ENCODE measurements around the gene KANTR. TPM values are rescaled to one million over a fixed set of nuclear protein-coding genes. Genes with fewer than 3 reads are reported as not detected.

KANTR gene
- total RNA-seq, 2 experiments from 2014 or later, result 11.5 to 11.6 TPM

DNA sequence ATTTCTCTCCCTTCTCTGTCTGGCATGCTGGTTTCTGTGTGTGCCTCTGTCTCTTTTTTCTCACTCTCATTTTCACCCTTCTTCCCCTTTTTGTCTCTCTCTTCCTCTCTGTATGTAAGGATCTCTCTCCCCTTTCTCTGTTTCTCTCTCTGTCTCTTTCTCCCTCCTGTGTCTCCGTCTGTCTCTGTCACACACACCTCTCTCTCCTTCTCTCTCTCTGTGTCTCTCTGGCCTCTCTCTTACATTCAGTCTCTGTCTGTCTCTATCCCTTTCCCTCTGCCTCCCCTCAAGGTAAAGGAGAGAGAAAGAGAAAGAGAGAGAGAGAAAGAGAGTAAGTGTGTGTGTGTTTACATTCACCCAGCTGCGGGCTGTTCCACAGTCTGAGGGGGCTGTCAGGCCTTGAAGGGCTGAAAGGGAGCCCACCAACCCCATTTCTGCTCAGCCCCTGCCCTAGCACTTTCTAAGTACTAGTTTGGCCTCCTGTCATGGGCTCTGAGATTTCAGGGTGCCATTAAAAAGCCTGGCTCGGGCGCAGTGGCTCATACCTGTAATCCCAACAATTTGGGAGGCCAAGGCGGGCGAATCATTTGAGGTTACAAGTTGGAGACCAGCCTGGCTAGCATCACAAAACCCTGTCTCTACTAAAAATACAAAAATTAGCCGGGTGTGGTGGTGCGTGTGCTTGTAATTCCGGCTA lies 21.4 kb upstream of the KANTR start:
- ATAC-seq (peak; percentile 28), DNase-seq (no peak)
- peak overlapping the region; percentile 69 for H3K27ac Mint-ChIP-seq
- H3K9me3 Mint-ChIP-seq (ENCODE audit: insufficient read depth), result no peaks in the 10 kb centered on the region
- H3K36me3 Mint-ChIP-seq (ENCODE audit: low read depth), result no peaks in the 10 kb centered on the region
- H3K27me3 Mint-ChIP-seq (ENCODE audit: low read depth), result no peaks in the 10 kb centered on the region
- peaks cover 12% of the 10 kb centered on the region for H3K4me1 Mint-ChIP-seq (ENCODE audit: low read depth)
- ChIA-PET CTCF (interaction anchor here (0.6 to 1.6 kb wide), 6 partner anchors 9 to 373 kb away, joined by 3 to 9 read pairs (median 3); partner anchors contain the start of gene TSPYL2), POLR2A (interaction anchor here (0.9 to 1.7 kb wide), 2 partner anchors 9 to 16 kb away, joined by 3 to 9 read pairs; partner anchors contain the start of gene TSPYL2)
- peak overlapping the region; percentile 84 for H3K4me3 Mint-ChIP-seq

DNA sequence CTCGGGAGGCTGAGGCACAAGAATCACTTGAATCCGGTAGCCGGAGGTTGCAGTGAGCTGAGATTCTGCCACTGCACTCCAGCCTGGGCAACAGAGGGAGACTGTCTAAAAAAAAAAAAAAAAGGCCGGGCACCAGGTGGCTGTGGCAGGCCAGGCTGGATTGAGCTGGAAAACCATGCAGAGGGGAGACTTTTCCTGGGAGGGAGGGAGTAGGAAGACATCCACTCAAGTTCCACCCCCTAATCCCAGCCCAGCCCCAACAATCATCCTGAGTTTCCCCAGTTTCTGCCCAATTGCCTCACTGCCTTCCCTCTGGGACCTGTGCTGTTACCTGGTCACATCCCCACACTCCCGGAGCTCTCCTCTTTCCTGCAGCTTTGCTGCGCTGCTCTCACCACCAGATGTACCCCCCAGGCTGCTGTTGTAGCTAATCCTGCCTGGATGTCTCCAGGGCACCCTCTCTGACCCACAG lies 20.8 kb upstream of the KANTR start:
- ATAC-seq, result no peak
- Mint-ChIP-seq H3K9me3 (ENCODE audit: insufficient read depth) (no peaks in the 10 kb centered on the region), H3K27ac (peak overlapping the region; percentile 43), H3K4me1 (ENCODE audit: low read depth) (peaks cover 12% of the 10 kb centered on the region), H3K36me3 (ENCODE audit: low read depth) (no peaks in the 10 kb centered on the region), H3K27me3 (ENCODE audit: low read depth) (no peaks in the 10 kb centered on the region), H3K4me3 (peak overlapping the region; percentile 31)
- ChIA-PET CTCF (interaction anchor here (0.6 to 1.3 kb wide), 2 partner anchors 9 to 15 kb away, joined by 3 to 4 read pairs; partner anchors contain the start of gene TSPYL2), POLR2A (interaction anchor here (1.7 kb wide), 1 partner anchor 9 kb away, joined by 9 read pairs; the partner anchor contains the start of gene TSPYL2)
- DNase-seq, result no peak

DNA sequence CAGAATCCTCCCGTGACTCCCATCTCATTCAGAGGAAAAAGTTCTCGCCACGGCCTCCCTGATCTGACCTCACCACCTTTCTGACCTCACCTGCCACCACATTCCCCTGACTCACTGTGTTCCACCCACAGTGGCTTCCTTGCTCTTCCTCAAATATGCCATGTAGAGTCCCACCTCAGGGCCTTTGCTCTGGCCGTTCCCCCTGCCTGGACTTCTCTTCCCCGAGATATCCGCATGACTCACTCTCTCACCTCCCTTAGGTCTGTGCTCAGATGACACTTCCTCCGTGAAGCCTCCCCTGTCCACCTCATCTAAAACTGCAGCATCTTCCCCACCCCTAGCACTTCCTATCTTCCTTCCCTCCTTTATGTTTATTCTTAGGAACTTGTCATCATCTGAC lies 18.9 kb upstream of the KANTR start:
- Mint-ChIP-seq H3K27me3 (ENCODE audit: low read depth) (no peaks in the 10 kb centered on the region), H3K4me3 (no peak overlapping the region), H3K9me3 (ENCODE audit: insufficient read depth) (no peaks in the 10 kb centered on the region), H3K27ac (no peak overlapping the region), H3K4me1 (ENCODE audit: low read depth) (peaks cover 12% of the 10 kb centered on the region), H3K36me3 (ENCODE audit: low read depth) (no peaks in the 10 kb centered on the region)
- no peak for DNase-seq
- ChIA-PET POLR2A (no interaction called here), CTCF (no interaction called here)
- peak; percentile 4 for ATAC-seq

DNA sequence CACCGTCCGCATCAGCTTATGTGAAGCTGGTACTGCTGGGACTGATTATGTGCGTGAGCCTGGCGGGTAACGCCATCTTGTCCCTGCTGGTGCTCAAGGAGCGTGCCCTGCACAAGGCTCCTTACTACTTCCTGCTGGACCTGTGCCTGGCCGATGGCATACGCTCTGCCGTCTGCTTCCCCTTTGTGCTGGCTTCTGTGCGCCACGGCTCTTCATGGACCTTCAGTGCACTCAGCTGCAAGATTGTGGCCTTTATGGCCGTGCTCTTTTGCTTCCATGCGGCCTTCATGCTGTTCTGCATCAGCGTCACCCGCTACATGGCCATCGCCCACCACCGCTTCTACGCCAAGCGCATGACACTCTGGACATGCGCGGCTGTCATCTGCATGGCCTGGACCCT lies 17.3 kb upstream of the KANTR start:
- POLR2A ChIA-PET, result no interaction called here
- H3K36me3 Mint-ChIP-seq (ENCODE audit: low read depth), result no peaks in the 10 kb centered on the region
- H3K4me1 Mint-ChIP-seq (ENCODE audit: low read depth), result peaks cover 15% of the 10 kb centered on the region

DNA sequence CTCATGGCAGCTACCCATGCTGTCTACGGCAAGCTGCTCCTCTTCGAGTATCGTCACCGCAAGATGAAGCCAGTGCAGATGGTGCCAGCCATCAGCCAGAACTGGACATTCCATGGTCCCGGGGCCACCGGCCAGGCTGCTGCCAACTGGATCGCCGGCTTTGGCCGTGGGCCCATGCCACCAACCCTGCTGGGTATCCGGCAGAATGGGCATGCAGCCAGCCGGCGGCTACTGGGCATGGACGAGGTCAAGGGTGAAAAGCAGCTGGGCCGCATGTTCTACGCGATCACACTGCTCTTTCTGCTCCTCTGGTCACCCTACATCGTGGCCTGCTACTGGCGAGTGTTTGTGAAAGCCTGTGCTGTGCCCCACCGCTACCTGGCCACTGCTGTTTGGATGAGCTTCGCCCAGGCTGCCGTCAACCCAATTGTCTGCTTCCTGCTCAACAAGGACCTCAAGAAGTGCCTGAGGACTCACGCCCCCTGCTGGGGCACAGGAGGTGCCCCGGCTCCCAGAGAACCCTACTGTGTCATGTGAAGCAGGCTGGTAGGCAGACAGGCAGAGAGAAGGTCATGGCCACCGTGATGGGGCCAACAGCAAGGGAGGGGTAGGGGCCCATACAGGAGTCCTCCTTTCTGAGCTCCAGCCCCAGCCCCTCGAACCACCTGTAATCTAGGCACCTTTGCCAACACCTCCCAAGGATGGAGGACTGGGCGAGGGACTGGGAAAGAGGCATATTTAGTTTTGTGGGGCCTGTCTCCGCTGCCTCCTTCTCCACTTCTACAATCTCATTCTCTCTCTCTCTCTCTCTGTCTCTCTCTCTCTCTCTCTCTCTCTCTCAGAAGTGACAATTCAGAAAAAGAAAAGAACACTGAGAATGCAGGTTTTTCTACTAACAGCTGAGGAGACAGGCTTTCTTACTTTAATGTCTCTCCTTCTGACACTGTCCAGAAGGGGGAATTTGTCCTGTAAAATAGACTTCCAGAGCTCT lies 16.4 kb upstream of the KANTR start:
- no peaks in the 10 kb centered on the region for H3K9me3 Mint-ChIP-seq (ENCODE audit: insufficient read depth)
- H3K36me3 Mint-ChIP-seq (ENCODE audit: low read depth), result no peaks in the 10 kb centered on the region
- no peaks in the 10 kb centered on the region for H3K27me3 Mint-ChIP-seq (ENCODE audit: low read depth)
- no peak for ATAC-seq
- no peak for DNase-seq
- H3K4me3 Mint-ChIP-seq, result no peak overlapping the region
- POLR2A ChIA-PET, result interaction anchor here (0.6 to 1.0 kb wide), 2 partner anchors 81 to 148 kb away, joined by 3 read pairs; no protein-coding TSS in a partner anchor
- CTCF ChIA-PET, result interaction anchor here (0.7 kb wide), 1 partner anchor 64 kb away, joined by 3 read pairs; no protein-coding TSS in a partner anchor
- H3K27ac Mint-ChIP-seq, result no peak overlapping the region
- peaks cover 9% of the 10 kb centered on the region for H3K4me1 Mint-ChIP-seq (ENCODE audit: low read depth)

More for the DNA sequence above, 17.3 kb upstream of the KANTR start:
- no peak for ATAC-seq
- DNase-seq, result no peak
- no peaks in the 10 kb centered on the region for H3K27me3 Mint-ChIP-seq (ENCODE audit: low read depth)
- H3K27ac Mint-ChIP-seq, result no peak overlapping the region
- H3K4me3 Mint-ChIP-seq, result no peak overlapping the region
- CTCF ChIA-PET, result no interaction called here
- no peaks in the 10 kb centered on the region for H3K9me3 Mint-ChIP-seq (ENCODE audit: insufficient read depth)

- ChIA-PET POLR2A (no interaction called here), CTCF (no interaction called here)
These were observed 15.0 kb upstream of the KANTR start for GRCh38 chrX:53078943-53079342.

DNA sequence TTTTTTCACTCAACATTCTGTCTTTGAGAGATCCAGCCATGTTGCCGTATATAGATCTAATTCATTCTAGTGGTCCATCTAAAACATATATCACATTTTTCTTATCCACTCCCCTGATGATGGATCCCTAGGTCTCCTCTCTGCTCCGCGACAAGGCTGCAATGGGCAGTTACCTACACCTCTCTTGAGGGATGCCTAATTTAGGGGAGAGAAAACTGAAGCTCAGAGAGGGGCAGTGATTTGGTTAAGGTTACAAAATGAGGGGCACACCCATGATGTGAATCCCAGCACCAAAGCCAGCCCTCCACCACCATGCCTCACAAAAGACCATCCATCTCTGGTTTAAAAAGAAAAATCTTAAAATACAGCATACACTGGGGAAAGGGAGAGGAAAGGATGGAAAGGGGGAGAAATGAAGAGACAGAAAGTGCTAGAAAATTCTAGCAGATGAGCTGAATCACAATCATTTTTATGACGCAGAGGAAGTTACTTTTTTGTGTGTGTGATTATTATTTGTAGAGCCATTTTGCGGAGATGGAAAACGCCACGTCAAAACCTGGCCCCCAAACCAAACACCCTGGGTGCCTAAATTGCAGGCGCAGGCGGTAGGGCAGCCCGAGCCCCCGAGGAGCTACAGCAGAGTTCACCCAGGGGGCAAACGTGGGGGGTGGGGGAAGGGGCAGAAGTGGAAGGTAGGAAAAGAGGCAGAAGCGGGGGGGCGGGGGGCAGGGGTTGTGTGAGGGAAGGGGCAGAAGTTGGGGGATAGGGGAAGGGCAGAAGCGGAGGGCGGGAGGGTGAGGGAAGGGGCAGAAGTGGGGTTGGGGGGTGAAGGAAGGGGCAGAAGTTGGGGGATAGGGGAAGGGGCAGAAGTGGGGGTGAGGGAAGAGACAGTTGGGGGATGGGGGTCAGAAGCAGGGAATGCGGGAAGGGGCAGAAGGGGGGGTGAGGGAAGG lies 13.0 kb upstream of the KANTR start:
- Mint-ChIP-seq H3K4me3 (peak overlapping the region; percentile 72), H3K9me3 (ENCODE audit: insufficient read depth) (no peaks in the 10 kb centered on the region), H3K27ac (peak overlapping the region; percentile 87), H3K27me3 (ENCODE audit: low read depth) (no peaks in the 10 kb centered on the region), H3K36me3 (ENCODE audit: low read depth) (peaks cover 22% of the 10 kb centered on the region), H3K4me1 (ENCODE audit: low read depth) (peaks cover 31% of the 10 kb centered on the region)
- ATAC-seq (no peak), DNase-seq (no peak)
- CTCF ChIA-PET, result interaction anchor here (0.8 to 1.8 kb wide), 2 partner anchors 8 to 9 kb away, joined by 3 to 4 read pairs; no protein-coding TSS in a partner anchor
- POLR2A ChIA-PET, result interaction anchor here (0.5 to 1.8 kb wide), 2 partner anchors 9 to 22 kb away, joined by 5 to 9 read pairs; no protein-coding TSS in a partner anchor

More at GRCh38 chrX:53078943-53079342, 15.0 kb upstream of the KANTR start:
- DNase-seq (no peak), ATAC-seq (no peak)
- Mint-ChIP-seq H3K4me3 (no peak overlapping the region), H3K27me3 (ENCODE audit: low read depth) (no peaks in the 10 kb centered on the region), H3K27ac (no peak overlapping the region), H3K4me1 (ENCODE audit: low read depth) (peaks cover 19% of the 10 kb centered on the region), H3K9me3 (ENCODE audit: insufficient read depth) (no peaks in the 10 kb centered on the region), H3K36me3 (ENCODE audit: low read depth) (peaks cover 3% of the 10 kb centered on the region)

- peak within 1 kb of the TSS; percentile 82 for H3K4me3 Mint-ChIP-seq
- H3K27me3 Mint-ChIP-seq (ENCODE audit: low read depth), result no peaks in the 10 kb centered on the region
- DNase-seq (peak; percentile 93), ATAC-seq (peak; percentile 90)
- H3K9me3 Mint-ChIP-seq (ENCODE audit: insufficient read depth), result no peaks in the 10 kb centered on the region
- peak within 1 kb of the TSS; percentile 94 for H3K27ac Mint-ChIP-seq
- ChIA-PET CTCF (interaction anchor here (1.8 kb wide), 1 partner anchor 9 kb away, joined by 4 read pairs; no protein-coding TSS in a partner anchor), POLR2A (interaction anchor here (0.5 to 1.8 kb wide), 6 partner anchors 10 to 602 kb away, joined by 3 to 9 read pairs (median 4); partner anchors contain the start of gene KANTR)
- peaks cover 36% of the 10 kb centered on the region for H3K4me1 Mint-ChIP-seq (ENCODE audit: low read depth)
- peaks cover 28% of the 10 kb centered on the region for H3K36me3 Mint-ChIP-seq (ENCODE audit: low read depth)
These were observed 11.8 kb upstream of the KANTR start, which contains the start of gene TSPYL2 for GRCh38 chrX:53081925-53082772. TSPYL2 (plus strand) TSS chrX:53082367; CDS start chrX:53082499, 132 bp downstream.

DNA sequence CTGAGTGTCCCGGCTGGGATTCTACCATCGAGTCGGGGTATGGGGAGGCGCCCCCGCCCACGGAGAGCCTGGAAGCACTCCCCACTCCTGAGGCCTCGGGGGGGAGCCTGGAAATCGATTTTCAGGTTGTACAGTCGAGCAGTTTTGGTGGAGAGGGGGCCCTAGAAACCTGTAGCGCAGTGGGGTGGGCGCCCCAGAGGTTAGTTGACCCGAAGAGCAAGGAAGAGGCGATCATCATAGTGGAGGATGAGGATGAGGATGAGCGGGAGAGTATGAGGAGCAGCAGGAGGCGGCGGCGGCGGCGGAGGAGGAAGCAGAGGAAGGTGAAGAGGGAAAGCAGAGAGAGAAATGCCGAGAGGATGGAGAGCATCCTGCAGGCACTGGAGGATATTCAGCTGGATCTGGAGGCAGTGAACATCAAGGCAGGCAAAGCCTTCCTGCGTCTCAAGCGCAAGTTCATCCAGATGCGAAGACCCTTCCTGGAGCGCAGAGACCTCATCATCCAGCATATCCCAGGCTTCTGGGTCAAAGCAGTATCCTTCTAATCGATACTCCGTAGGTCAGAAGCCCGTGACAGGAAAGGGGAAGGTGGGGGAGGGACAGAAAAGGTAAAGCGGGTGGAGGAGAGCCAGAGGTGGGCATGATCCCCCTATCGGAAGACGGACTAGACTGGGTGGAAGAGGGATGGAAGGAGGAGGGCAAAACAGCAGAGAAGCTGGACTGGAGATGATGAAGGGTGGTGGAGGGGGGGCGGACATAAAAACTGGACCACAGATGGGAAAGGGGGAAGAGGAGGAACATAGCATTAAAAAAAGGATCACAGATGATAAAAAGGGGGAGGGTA lies 10.9 kb upstream of the KANTR start:
- H3K4me1 Mint-ChIP-seq (ENCODE audit: low read depth), result peaks cover 37% of the 10 kb centered on the region

More for the DNA sequence above, 10.9 kb upstream of the KANTR start:
- H3K36me3 Mint-ChIP-seq (ENCODE audit: low read depth), result peaks cover 28% of the 10 kb centered on the region
- no peaks in the 10 kb centered on the region for H3K9me3 Mint-ChIP-seq (ENCODE audit: insufficient read depth)
- H3K27ac Mint-ChIP-seq, result peak overlapping the region; percentile 94
- H3K4me3 Mint-ChIP-seq, result peak overlapping the region; percentile 82
- H3K27me3 Mint-ChIP-seq (ENCODE audit: low read depth), result no peaks in the 10 kb centered on the region
- no peak for ATAC-seq
- CTCF ChIA-PET, result interaction anchor here (1.8 kb wide), 1 partner anchor 10 kb away, joined by 4 read pairs; no protein-coding TSS in a partner anchor
- POLR2A ChIA-PET, result interaction anchor here (0.6 to 1.8 kb wide), 4 partner anchors 11 to 601 kb away, joined by 3 to 9 read pairs (median 4); partner anchors contain the start of gene KANTR
- DNase-seq, result no peak

All from activated CD8-positive, alpha-beta T cell treated with anti-CD3 and anti-CD28 coated beads, Interleukin-2, amount 10 ng/mL, durations not matched to agents 7 days and 5 days (primary cell).